ENCODE data around the gene SPAG16. TPM values are rescaled to one million over a fixed set of nuclear protein-coding genes. Genes with fewer than 3 reads are reported as not detected.

The SPAG16 gene
- polyA plus RNA-seq, 1 of the 3 experiments (the other 2 are of a cell fraction), result 29.5 TPM

- Histone ChIP-seq H3K4me3 (ENCODE audit: low read depth in 2 of 2, low read length in 1 of 2) (no peak overlapping the region), H3F3A (replicated peaks; ENCODE audit: insufficient read depth) (no peaks in the 10 kb centered on the region), H3K9me3 (no peaks in the 10 kb centered on the region), H3K9ac (no peak overlapping the region), H3K79me2 (ENCODE audit: insufficient read depth) (no peaks in the 10 kb centered on the region), H3K36me3 (replicated peaks in 1 of 2; ENCODE audit: control insufficient read depth in 1 of 2, insufficient read depth in 2 of 2, low read length in 1 of 2) (no peaks in the 10 kb centered on the region), H3K4me2 (no peak overlapping the region), H2AFZ (ENCODE audit: low read depth) (no peak overlapping the region), H3K4me1 (ENCODE audit: control insufficient read depth in 1 of 2, insufficient read depth in 2 of 2, low read depth in 1 of 2, low read length in 1 of 2) (no peaks in the 10 kb centered on the region), H4K20me1 (ENCODE audit: insufficient read depth) (no peaks in the 10 kb centered on the region), H3K27me3 (ENCODE audit: insufficient read depth) (no peaks in the 10 kb centered on the region), H3K9me2 (no peaks in the 10 kb centered on the region), H3K27ac (ENCODE audit: low read depth in 2 of 2, low read length in 1 of 2) (no peak overlapping the region)
- ChIA-PET CTCF (no interaction called here), POLR2A (interaction anchor here (0.6 kb wide), 1 partner anchor 1597 kb away, joined by 3 read pairs; no protein-coding TSS in a partner anchor)
- DNase-seq, result no peak
- WGBS (ENCODE audit: low lambda C conversion rate), result 67% methylated on average over 1 of the region's 1 CpG
- TF ChIP-seq RCOR1 (IDR thresholded peaks at IDR 0.05; ENCODE audit: low read length) (no peak), FOSL2 (IDR thresholded peaks at IDR 0.05; ENCODE audit: borderline replicate concordance, low read depth) (no peak), RFX5 (IDR thresholded peaks at IDR 0.05; ENCODE audit: low read length) (no peak), EP300 (IDR thresholded peaks at IDR 0.05; ENCODE audit: borderline replicate concordance in 1 of 2, low read depth in 1 of 2, low read length in 1 of 2) (no peak), CTCF (IDR thresholded peaks at IDR 0.05) (no peak), FOXM1 (IDR thresholded peaks at IDR 0.05; ENCODE audit: low read depth) (no peak), TAF1 (IDR thresholded peaks at IDR 0.05; ENCODE audit: borderline replicate concordance, low read depth, low read length) (no peak), TEAD4 (IDR thresholded peaks at IDR 0.05; ENCODE audit: borderline replicate concordance, insufficient read depth) (no peak), MAX (IDR thresholded peaks at IDR 0.05; ENCODE audit: low read depth) (no peak), RXRA (IDR thresholded peaks at IDR 0.05; ENCODE audit: borderline replicate concordance, low read depth) (no peak), SIN3A (IDR thresholded peaks at IDR 0.05; ENCODE audit: borderline replicate concordance, low read depth, low read length) (no peak), MXI1 (IDR thresholded peaks at IDR 0.05; ENCODE audit: low read depth, low read length) (no peak), USF1 (IDR thresholded peaks at IDR 0.05; ENCODE audit: borderline replicate concordance, low read depth) (no peak), MEF2A (IDR thresholded peaks at IDR 0.05; ENCODE audit: borderline replicate concordance, low read depth) (no peak), FOXJ3 (CRISPR knock-in tag; IDR thresholded peaks at IDR 0.05) (no peak), IRF3 (IDR thresholded peaks at IDR 0.05; ENCODE audit: low read depth, low read length) (no peak)
Observed at GRCh38 chr2:213271947-213272346, 12.3 kb upstream of the SPAG16 start.
